Skeletal muscle cell (primary cell): ENCODE measurements around the gene CENPQ.
"Not testable (repeated sequence)": the region's sequence is repeated elsewhere in the genome, so short reads cannot be mapped to it uniquely, and the experiment has no call there.

Experiments used
- DNase-seq: peaks from one replicate; pipeline ENCODE4 v3.0.0-alpha.2; 2010; ENCODE audit warnings: low read depth
- H3K4me3 ChIP-seq: 2 replicates; pipeline ENCODE4 v1.5.1; 2011; ENCODE audit warnings: low read depth, mild to moderate bottlenecking, control low read depth, low read length, moderate library complexity

CENPQ gene, protein sequence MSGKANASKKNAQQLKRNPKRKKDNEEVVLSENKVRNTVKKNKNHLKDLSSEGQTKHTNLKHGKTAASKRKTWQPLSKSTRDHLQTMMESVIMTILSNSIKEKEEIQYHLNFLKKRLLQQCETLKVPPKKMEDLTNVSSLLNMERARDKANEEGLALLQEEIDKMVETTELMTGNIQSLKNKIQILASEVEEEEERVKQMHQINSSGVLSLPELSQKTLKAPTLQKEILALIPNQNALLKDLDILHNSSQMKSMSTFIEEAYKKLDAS

DNA sequence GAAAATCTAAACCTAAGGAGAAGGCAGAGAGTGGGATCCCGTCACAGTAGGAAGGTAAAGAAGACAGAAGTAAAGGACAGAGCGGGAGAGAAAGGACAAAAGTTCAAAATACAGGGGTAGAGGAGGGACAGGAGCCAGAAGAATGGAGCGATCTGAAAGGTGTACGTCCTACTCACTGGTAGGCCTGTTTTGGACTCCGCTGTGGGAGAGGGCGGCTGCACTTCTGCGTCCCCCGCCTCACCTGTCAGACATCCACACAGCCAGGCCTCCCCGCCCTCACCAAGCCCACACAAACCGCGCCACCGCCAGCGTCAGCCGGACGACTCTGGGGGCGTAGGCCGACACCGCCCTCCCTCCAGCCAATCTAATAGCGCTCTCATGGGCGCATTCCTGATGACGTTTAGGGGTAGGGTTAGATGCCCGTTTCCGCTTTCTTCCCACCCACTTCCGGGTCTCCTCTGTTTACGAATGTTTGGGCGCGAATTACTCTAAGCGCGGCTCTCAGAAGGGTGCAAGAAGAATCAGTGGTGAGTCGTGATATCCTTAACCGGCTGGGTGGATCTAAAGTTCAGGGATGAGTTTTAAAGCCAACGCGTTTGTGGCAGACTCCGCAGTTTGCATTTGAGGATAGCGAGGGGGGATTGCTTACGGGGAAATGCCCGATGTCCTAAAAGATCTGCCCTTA lies at the start of gene CENPQ, which contains the start of gene MMUT:
Gene CENPQ, plus strand, starts transcription at position 444 of the 685 bp plus-strand sequence. CDS start 6,807 bp downstream, outside the sequence.
Gene MMUT, minus strand, starts transcription at position 327 of the 685 bp plus-strand sequence. CDS start 3,787 bp downstream, outside the sequence.
- peak within 1 kb of the TSS; percentile 98 for H3K4me3 ChIP-seq
- DNase-seq, result peak; percentile 78

- no peak overlapping the region for H3K4me3 ChIP-seq
- DNase-seq, result no peak
Measured at GRCh38 chr6:49415358-49415757, 47.8 kb upstream of the CENPQ start.

GRCh38 chr6:49416195-49416594 lies 47.0 kb upstream of the CENPQ start:
- DNase-seq, result no peak
- H3K4me3 ChIP-seq, result no peak overlapping the region

DNA sequence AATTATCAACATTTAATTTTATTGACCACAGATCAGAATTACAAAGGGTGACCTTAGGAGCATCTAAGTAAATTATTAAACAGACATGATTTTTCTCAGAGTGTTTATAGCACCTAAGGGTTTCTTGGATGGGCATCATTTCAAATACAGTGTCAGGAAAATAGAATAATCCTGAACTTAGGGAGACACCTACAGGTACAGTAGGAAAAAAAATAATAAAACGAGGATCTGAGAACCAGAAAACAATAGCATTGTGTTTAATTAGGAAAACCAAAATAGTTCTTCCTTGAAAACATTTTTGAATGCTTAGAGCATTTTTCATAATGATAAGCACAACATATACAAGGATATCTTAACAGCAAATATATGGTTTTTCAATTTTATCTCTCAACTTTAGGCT lies 39.4 kb upstream of the CENPQ start:
- H3K4me3 ChIP-seq, result no peak overlapping the region
- DNase-seq, result no peak

DNA sequence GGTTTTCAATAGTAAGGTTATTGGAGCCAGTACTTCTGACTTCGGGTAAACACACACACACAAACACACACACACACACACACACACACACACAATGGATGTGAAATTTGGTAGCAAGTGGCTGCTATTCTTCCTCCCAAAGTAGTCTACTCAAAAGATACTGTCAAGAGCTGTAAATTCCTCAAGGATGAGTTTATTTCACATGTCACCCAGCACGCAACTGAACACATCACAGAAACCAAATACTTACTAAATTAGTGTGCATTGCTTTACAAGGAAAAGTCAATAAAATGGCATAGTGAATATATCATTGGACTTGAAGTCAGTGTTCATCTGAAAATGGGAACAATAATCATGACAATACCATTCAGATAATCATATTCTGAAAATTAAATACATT lies 33.0 kb upstream of the CENPQ start:
- no peak for DNase-seq
- H3K4me3 ChIP-seq, result no peak overlapping the region

- no peak overlapping the region for H3K4me3 ChIP-seq
- DNase-seq, result no peak
Measured at GRCh38 chr6:49430866-49431265, 32.3 kb upstream of the CENPQ start.

DNA sequence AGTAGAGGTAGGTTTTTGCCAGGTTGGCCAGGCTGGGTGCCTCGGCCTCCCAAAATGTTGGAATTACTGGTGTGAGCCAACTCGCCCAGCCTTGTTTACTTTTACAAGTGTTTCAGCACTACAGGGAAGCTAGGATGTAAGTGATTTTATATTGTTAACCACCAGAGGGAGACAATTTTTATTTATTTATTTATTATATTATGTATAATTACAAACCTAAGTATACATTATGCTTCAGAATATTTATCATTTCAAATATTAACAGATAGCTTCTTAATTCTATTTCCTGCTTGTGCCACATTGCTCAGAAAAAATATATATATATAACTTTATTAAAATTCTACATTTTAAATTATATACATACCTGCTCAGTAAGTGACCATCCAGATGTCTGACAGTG lies 9.9 kb upstream of the CENPQ start:
- no peak overlapping the region for H3K4me3 ChIP-seq
- no peak for DNase-seq

- DNase-seq, result no peak
- no peak overlapping the region for H3K4me3 ChIP-seq
Measured at GRCh38 chr6:49454787-49455709, 8.1 kb upstream of the CENPQ start.

DNA sequence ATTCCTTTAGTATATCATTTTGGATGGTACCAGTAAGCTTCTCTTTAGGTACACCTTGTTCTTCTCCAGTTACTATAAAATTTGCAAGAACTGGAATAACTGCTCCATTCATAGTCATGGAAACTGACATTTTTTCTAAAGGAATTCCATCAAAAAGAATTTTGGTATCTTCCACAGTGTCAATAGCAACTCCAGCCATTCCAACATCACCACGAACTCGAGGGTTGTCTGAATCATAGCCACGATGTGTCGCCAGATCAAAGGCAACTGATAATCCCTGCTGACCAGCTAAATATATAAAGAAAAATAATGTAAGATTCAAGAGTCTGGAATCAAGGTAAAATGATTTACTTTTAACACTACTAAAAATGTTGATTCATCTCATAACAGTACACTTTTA lies 5.4 kb upstream of the CENPQ start:
- DNase-seq, result no peak
- no peak overlapping the region for H3K4me3 ChIP-seq

- no peak for DNase-seq
- H3K4me3 ChIP-seq, result peak overlapping the region; percentile 98
Measured at GRCh38 chr6:49462071-49462470, 1.1 kb upstream of the CENPQ start.

- DNase-seq, result no peak
- peak overlapping the region; percentile 98 for H3K4me3 ChIP-seq
Measured at GRCh38 chr6:49462599-49462926, 607 bp upstream of the CENPQ start.

DNA sequence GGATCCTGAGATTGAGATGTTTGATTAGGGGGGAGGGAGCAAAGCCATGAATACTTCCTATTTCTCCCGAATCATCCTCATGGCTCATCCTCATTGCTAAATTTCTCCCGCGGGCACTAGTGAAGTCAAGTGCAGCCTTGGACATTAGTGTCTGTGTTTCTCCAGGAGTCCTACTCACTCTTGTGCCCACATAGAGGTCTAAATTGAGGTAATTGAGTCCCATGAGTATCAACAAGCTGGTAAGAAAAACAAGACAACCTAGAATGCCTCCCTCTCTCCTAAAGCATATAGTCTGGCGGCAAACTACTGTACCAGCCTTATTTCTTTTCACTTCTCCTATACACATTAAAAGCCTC lies 420 bp downstream of the CENPQ start:
- peak overlapping the region; percentile 98 for H3K4me3 ChIP-seq
- no peak for DNase-seq

DNA sequence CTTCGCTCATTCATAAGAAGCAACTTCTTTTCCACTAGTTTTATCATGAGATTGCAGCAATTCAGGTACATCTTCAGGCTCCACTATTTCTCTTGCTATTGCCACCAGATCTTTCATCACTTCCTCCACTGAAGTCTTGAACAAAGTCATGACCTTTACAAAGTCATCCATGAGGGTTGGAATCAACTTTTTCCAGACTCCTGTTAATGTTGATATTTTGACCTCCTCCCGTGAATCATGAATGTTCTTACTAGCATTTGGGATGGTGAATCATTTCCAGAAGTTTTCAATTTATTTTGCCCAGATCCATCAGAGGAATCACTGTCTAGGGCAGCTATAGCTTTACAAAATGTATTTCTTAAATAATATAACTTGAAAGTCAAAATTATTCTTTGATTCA lies 1.5 kb downstream of the CENPQ start:
- H3K4me3 ChIP-seq, result no peak overlapping the region
- no peak for DNase-seq

DNA sequence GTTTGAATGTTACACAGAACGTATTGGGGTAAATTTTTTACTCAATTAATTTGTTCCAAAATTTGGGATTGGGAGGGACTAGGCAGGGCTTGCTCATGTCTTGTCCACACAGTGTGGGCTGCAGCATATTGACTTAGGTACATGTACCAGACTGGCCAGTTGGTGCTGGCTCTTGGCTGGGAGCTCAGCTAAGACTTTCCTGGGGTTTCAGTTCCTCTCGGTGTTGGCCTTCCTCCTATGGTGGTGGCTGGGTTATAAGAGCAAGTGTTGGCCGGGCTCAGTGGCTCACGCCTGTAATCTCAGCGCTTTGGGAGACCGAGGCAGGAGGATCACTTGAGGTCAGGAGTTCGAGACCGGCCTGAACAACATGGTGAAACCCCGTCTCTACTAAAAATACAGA lies 4.9 kb downstream of the CENPQ start:
- DNase-seq, result no peak
- no peak overlapping the region for H3K4me3 ChIP-seq

GRCh38 chr6:49476564-49476963 lies 13.4 kb downstream of the CENPQ start:
- DNase-seq, H3K4me3 ChIP-seq: not testable (repeated sequence)

- DNase-seq, result no peak
Measured at GRCh38 chr6:49479308-49479970, 16.3 kb downstream of the CENPQ start.

GRCh38 chr6:49481846-49482245 lies 18.7 kb downstream of the CENPQ start:
- DNase-seq, H3K4me3 ChIP-seq: not testable (repeated sequence)

More at GRCh38 chr6:49479308-49479970, 16.3 kb downstream of the CENPQ start:
- H3K4me3 ChIP-seq, result no peak overlapping the region

DNA sequence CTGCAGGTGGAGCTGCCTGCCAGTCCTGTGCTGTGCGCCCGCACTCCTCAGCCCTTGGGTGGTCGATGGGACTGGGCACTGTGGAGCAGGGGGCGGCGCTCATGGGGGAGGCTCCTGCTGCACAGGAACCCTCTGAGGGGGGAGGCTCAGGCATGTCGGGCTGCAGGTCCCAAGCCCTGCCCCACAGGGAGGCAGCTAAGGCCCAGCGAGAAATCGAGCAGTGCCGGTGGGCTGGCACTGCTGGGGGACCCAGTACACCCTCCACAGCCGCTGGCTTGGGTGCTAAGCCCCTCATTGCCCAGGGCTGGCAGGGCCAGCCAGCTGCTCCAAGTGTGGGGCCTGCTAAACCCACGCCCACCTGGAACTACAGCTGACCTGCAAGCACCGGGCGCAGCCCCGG lies 20.2 kb downstream of the CENPQ start:
- H3K4me3 ChIP-seq, DNase-seq: not testable (repeated sequence)

DNA sequence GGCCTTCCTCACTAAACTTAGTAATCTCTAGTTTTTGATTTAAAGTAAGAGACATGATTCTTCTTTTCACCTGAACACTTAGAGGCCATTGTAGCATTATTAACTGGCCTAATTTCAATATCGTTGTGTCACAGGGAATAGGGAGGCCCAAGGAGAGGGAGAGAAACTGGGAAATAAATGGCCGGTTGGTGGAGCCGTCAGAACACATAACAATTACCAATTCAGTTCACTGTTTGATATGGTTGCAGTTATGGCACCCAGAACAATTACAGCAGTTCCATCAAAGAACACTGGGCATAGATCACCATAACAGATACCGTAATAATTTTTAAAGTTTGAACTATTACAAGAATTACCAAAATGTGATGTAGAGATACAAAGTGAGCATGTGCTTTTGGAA lies 27.5 kb downstream of the CENPQ start:
- no peak overlapping the region for H3K4me3 ChIP-seq
- DNase-seq, result no peak

DNA sequence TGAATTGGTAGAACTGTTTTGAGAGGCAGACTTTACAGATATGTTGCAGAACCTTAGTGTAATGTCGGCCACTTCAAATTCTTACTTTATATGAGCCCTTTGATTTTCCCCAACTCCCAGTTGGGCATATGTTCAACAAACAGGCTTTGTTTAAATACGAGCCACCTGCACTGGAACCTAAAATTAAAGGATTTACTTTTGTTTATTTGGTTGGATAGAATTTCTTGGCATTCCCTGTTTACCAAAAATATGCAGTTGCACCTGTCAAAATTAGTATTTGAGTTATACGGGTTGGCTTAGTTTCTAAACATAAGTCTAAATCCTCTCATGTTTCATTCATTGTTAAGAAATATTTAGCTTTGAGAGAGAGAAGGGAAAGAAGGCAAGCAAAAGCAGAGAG lies 34.1 kb downstream of the CENPQ start:
- no peak for DNase-seq
- no peak overlapping the region for H3K4me3 ChIP-seq
